Measurements from ENCODE around the gene GRK7. TPM values are rescaled to one million over a fixed set of nuclear protein-coding genes. Genes with fewer than 3 reads are reported as not detected.
A peak's percentile ranks its signal among the peaks of the same experiment; 100 is the strongest.

The GRK7 gene
- total and polyA plus RNA-seq, 2 donors from 2014 or later = not detected

DNA sequence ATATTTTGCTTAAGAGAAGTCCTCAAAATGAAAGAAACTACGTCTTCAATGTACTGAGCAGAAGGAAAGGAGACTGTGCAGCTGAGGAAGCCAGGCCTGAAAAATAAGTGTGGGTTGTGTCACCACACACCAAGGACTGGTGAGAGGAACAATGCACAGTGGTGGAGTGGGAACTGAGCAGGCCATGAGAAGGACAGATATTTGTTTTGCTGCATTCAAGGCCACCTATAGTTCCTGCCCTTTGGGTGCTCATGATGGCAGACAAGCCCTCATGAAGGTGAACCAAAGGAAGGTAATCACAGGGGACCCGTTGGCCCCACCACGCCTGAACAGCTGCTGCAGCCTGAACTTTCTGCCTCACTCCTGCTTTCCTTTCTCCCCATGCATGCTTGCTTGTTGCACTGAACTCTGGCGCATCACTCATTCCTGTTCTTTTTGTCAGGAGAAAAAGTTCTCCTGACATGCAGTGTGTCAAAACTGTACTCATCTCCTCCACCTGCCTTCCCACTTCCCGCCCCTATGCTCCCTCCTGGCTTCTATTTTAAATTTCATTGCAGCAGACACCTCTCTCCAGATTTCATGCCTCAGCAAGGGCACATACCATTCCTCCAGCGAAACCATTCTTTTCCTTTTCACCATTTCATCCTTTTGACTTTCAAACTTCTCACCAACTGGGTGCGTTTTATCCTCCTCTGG is 27.3 kb upstream of the GRK7 start:
- no peaks in the 10 kb centered on the region for H3K27me3 ChIP-seq (ENCODE audit: control insufficient read depth, insufficient read depth, low read length)
- intact Hi-C loops (cut with DNase I) = no loop called here
- H3K36me3 ChIP-seq (ENCODE audit: control insufficient read depth in 2 of 3, insufficient read depth in 3 of 3, low read length in 3 of 3) = no peaks in the 10 kb centered on the region
- no peak overlapping the region for H3K27ac ChIP-seq (ENCODE audit: low read depth in 2 of 2, low read length in 2 of 2)
- no peak overlapping the region for H3K9ac ChIP-seq (ENCODE audit: low read length in 3 of 3)
- no peak overlapping the region for H3K4me3 ChIP-seq (ENCODE audit: low read length in 3 of 3)
- peaks cover 0 to 8% (median 0%) of the 10 kb centered on the region in 3 donors for H3K4me1 ChIP-seq (ENCODE audit: control insufficient read depth in 2 of 3, insufficient read depth in 2 of 3, low read depth in 1 of 3, low read length in 3 of 3)
- no peak for FAIRE-seq
- no peak for DNase-seq
- no peak for TF ChIP-seq CTCF (IDR thresholded peaks at IDR 0.05; ENCODE audit: borderline replicate concordance, extremely low read depth, insufficient read depth)
- H3K9me3 ChIP-seq (ENCODE audit: control insufficient read depth in 2 of 3, insufficient read depth in 1 of 3, low read length in 3 of 3) = no peaks in the 10 kb centered on the region

DNA sequence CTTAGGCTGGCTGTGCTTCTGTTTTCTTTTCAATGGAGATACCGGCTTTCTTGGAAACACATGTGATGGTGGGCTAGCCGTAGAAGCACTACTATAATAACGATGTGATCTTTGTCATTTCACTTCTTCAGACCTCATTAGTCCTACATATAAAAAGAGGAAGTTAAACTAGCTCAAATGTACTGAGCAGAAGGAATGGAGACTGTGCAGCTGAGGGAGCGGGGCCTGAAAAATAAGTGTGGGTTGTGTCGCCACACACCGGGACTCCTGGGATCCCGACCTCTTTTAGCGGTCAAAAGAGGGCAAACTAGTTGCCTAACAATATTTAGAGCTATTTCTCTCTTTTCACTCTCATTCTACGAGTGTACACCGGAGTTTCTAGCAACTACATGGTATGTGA is 26.1 kb upstream of the GRK7 start:
- FAIRE-seq (no peak), DNase-seq (no peak)
- TF ChIP-seq CTCF (IDR thresholded peaks at IDR 0.05; ENCODE audit: borderline replicate concordance, extremely low read depth, insufficient read depth) = no peak
- no peaks in the 10 kb centered on the region for H3K36me3 ChIP-seq (ENCODE audit: control insufficient read depth in 2 of 3, insufficient read depth in 3 of 3, low read length in 3 of 3)
- H3K4me3 ChIP-seq (ENCODE audit: low read length in 3 of 3) = no peak overlapping the region
- no peaks in the 10 kb centered on the region for H3K27me3 ChIP-seq (ENCODE audit: control insufficient read depth, insufficient read depth, low read length)
- intact Hi-C loops (cut with DNase I) = no loop called here
- no peak overlapping the region for H3K27ac ChIP-seq (ENCODE audit: low read depth in 2 of 2, low read length in 2 of 2)
- H3K9ac ChIP-seq (ENCODE audit: low read length in 3 of 3) = no peak overlapping the region
- no peaks in the 10 kb centered on the region for H3K9me3 ChIP-seq (ENCODE audit: control insufficient read depth in 2 of 3, insufficient read depth in 1 of 3, low read length in 3 of 3)
- peaks cover 0 to 10% (median 0%) of the 10 kb centered on the region in 3 donors for H3K4me1 ChIP-seq (ENCODE audit: control insufficient read depth in 2 of 3, insufficient read depth in 2 of 3, low read depth in 1 of 3, low read length in 3 of 3)

- Histone ChIP-seq H3K27me3 (ENCODE audit: control insufficient read depth, insufficient read depth, low read length) (no peaks in the 10 kb centered on the region), H3K36me3 (ENCODE audit: control insufficient read depth in 2 of 3, insufficient read depth in 3 of 3, low read length in 3 of 3) (peaks cover 0 to 2% (median 0%) of the 10 kb centered on the region in 3 donors), H3K9ac (ENCODE audit: low read length in 3 of 3) (peak overlapping the region in 2 of 3 donors; percentile 82), H3K9me3 (ENCODE audit: control insufficient read depth in 2 of 3, insufficient read depth in 1 of 3, low read length in 3 of 3) (no peaks in the 10 kb centered on the region), H3K4me3 (ENCODE audit: low read length in 3 of 3) (peak overlapping the region; percentile 49 to 95 (median 81)), H3K4me1 (ENCODE audit: control insufficient read depth in 2 of 3, insufficient read depth in 2 of 3, low read depth in 1 of 3, low read length in 3 of 3) (peaks cover 0 to 10% (median 0%) of the 10 kb centered on the region in 3 donors), H3K27ac (ENCODE audit: low read depth in 2 of 2, low read length in 2 of 2) (peak overlapping the region; percentile 63 to 88)
- no peak for DNase-seq
- intact Hi-C loops (cut with DNase I) = no loop called here
- FAIRE-seq = peak; percentile 27
- TF ChIP-seq CTCF (IDR thresholded peaks at IDR 0.05; ENCODE audit: borderline replicate concordance, extremely low read depth, insufficient read depth) = no peak
These were observed 25.6 kb upstream of the GRK7 start for GRCh38 chr3:141737678-141738021.
